Osteocyte (in vitro differentiated cells): Measurements from ENCODE around the gene MEP1A. TPM values are rescaled to one million over a fixed set of nuclear protein-coding genes. Genes with fewer than 3 reads are reported as not detected.
"Not testable (repeated sequence)": the region's sequence is repeated elsewhere in the genome, so short reads cannot be mapped to it uniquely, and the experiment has no call there.

Experiments used
- DNase-seq: peaks from one replicate; pipeline ENCODE4 v3.0.0; 2021; ENCODE audit warnings: mixed read lengths; ENCODE audit not compliant: unreplicated experiment; ENCODE audit errors: extremely low spot score
- H3K27ac Mint-ChIP-seq: one replicate; pipeline ENCODE4 v1.8.0; 2021; ENCODE audit warnings: mild to moderate bottlenecking, mixed read lengths; ENCODE audit not compliant: unreplicated experiment
- H3K27me3 Mint-ChIP-seq: one replicate; pipeline ENCODE4 v1.8.0; 2021; ENCODE audit warnings: mixed read lengths; ENCODE audit not compliant: unreplicated experiment
- H3K36me3 Mint-ChIP-seq: one replicate; pipeline ENCODE4 v1.8.0; 2021; ENCODE audit warnings: mixed read lengths; ENCODE audit not compliant: unreplicated experiment
- H3K4me1 Mint-ChIP-seq: one replicate; pipeline ENCODE4 v1.8.0; 2021; ENCODE audit warnings: mixed read lengths; ENCODE audit not compliant: unreplicated experiment
- H3K4me3 Mint-ChIP-seq: one replicate; pipeline ENCODE4 v1.8.0; 2021; ENCODE audit warnings: mild to moderate bottlenecking, moderate library complexity, mixed read lengths; ENCODE audit not compliant: unreplicated experiment
- H3K9me3 Mint-ChIP-seq: one replicate; pipeline ENCODE4 v1.8.0; 2021; ENCODE audit warnings: mixed read lengths; ENCODE audit not compliant: unreplicated experiment
- long read RNA-seq: library from polyadenylated mRNA; unstranded; transcript quantifications from one replicate; pipeline ENCODE4 v2.0.0, GENCODE V29; 2021
- total RNA-seq: library from RNA; stranded (reverse); gene quantifications from 2 replicates; pipeline ENCODE4 v1.2.1, GENCODE V29; 2021
- TF ChIP-seq, protein P1 (sequence below): fragments of 200-600 bp; sonication (generic); IDR thresholded peaks from 2 replicates; pipeline ENCODE4 v1.5.0; 2021; ENCODE audit warnings: antibody characterized with exemption, mild to moderate bottlenecking, moderate library complexity

Gene MEP1A, protein sequence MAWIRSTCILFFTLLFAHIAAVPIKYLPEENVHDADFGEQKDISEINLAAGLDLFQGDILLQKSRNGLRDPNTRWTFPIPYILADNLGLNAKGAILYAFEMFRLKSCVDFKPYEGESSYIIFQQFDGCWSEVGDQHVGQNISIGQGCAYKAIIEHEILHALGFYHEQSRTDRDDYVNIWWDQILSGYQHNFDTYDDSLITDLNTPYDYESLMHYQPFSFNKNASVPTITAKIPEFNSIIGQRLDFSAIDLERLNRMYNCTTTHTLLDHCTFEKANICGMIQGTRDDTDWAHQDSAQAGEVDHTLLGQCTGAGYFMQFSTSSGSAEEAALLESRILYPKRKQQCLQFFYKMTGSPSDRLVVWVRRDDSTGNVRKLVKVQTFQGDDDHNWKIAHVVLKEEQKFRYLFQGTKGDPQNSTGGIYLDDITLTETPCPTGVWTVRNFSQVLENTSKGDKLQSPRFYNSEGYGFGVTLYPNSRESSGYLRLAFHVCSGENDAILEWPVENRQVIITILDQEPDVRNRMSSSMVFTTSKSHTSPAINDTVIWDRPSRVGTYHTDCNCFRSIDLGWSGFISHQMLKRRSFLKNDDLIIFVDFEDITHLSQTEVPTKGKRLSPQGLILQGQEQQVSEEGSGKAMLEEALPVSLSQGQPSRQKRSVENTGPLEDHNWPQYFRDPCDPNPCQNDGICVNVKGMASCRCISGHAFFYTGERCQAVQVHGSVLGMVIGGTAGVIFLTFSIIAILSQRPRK
- not detected in 2 replicates for total RNA-seq
- long read RNA-seq: 0 reads

DNA sequence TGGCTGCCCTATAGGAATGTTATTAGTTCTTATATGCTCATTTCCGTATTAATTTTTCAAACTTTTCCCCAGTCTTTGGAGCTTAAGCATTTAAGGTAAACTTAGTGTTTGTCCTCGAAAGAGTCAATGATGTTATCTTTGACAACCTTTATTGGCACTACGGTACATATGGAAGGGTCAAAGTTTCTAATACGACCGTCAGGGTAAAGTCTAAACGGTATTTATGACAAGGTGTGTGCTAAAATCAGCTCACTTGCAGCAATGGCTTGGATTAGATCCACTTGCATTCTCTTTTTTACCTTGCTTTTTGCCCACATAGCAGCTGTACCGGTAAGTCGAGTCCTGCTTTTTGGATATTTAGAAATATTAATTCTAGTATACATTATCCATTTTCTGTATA is at the start of gene MEP1A:
Gene MEP1A, plus strand, starts transcription at position 252 of the 400 bp plus-strand sequence. Its CDS starts 10 bp downstream, at position 262.
- Mint-ChIP-seq H3K27ac (no peak within 1 kb of the TSS), H3K4me3 (no peak within 1 kb of the TSS), H3K27me3 (peaks cover 3% of the 10 kb centered on the region), H3K36me3 (no peaks in the 10 kb centered on the region), H3K4me1 (no peaks in the 10 kb centered on the region), H3K9me3 (no peaks in the 10 kb centered on the region)
- TF ChIP-seq, protein P1, sequence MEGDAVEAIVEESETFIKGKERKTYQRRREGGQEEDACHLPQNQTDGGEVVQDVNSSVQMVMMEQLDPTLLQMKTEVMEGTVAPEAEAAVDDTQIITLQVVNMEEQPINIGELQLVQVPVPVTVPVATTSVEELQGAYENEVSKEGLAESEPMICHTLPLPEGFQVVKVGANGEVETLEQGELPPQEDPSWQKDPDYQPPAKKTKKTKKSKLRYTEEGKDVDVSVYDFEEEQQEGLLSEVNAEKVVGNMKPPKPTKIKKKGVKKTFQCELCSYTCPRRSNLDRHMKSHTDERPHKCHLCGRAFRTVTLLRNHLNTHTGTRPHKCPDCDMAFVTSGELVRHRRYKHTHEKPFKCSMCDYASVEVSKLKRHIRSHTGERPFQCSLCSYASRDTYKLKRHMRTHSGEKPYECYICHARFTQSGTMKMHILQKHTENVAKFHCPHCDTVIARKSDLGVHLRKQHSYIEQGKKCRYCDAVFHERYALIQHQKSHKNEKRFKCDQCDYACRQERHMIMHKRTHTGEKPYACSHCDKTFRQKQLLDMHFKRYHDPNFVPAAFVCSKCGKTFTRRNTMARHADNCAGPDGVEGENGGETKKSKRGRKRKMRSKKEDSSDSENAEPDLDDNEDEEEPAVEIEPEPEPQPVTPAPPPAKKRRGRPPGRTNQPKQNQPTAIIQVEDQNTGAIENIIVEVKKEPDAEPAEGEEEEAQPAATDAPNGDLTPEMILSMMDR: no peak
- no peak for DNase-seq

DNA sequence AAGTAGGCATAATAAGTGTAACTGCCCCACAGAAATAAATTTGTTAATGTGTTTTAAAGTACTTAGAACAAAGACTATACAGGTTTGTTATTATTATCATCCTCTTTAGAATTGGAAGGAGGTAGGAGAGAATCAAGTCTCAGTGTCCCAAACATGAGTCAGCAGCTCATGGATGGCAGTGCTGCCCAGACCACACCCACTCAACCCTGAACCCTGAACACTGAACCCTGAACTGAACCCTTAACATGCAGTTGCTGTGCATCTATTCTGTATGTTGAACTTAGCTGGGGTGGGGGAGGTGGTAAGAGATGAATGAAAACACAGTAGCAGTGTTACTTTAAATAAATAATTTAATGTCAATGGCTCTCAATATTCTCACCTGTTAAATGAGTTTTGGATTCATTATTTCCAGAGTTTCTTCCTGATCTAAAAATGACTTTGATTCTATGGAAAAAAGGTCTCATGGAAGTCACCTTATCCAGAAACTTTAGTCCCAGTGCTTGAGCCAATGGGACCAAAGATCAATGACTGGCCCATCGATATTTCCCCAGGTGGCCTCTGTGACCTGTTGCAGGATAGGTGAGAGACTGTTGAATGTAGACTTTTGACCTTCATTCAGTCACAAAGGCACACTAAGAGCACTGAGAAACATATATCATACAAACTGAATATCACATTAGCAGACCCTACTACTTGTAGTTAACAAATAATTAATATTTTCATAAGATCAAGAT is 49.6 kb upstream of the MEP1A start:
- peaks cover 13% of the 10 kb centered on the region for H3K27me3 Mint-ChIP-seq
- no peak overlapping the region for H3K27ac Mint-ChIP-seq
- H3K4me3 Mint-ChIP-seq: no peak overlapping the region
- DNase-seq: no peak
- H3K36me3 Mint-ChIP-seq: no peaks in the 10 kb centered on the region
- TF ChIP-seq, protein P1: no peak
- no peaks in the 10 kb centered on the region for H3K4me1 Mint-ChIP-seq
- no peaks in the 10 kb centered on the region for H3K9me3 Mint-ChIP-seq

DNA sequence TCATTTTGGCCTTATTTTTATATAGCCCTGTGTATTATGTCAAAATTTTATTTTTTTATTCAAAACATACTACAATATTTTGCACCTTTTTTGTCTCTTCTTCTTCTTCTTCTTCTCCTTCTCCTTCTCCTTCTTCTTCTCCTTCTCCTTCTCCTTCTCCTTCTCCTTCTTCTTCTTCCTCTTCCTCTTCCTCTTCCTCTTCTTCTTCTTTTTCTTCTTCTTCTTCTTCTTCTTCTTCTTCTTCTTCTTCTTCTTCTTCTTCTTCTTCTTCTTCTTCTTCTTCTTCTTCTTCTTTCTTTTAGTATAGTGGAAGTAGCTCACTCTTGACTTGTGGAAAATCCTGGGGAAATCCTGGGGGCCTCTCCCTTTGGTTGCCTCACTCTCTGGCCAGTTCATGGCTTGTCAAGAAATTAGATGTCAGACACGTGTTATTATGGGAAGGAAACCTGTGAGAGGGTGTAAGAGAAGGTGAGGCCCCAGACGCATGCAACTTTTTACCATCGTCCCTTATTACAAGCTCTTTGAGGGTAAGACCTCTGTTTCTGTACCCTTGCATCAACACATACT is 48.9 kb upstream of the MEP1A start:
- not testable (repeated sequence) for H3K4me1 Mint-ChIP-seq, DNase-seq, H3K27ac Mint-ChIP-seq, H3K9me3 Mint-ChIP-seq, H3K36me3 Mint-ChIP-seq, H3K4me3 Mint-ChIP-seq
- peaks cover 10% of the 10 kb centered on the region for H3K27me3 Mint-ChIP-seq

DNA sequence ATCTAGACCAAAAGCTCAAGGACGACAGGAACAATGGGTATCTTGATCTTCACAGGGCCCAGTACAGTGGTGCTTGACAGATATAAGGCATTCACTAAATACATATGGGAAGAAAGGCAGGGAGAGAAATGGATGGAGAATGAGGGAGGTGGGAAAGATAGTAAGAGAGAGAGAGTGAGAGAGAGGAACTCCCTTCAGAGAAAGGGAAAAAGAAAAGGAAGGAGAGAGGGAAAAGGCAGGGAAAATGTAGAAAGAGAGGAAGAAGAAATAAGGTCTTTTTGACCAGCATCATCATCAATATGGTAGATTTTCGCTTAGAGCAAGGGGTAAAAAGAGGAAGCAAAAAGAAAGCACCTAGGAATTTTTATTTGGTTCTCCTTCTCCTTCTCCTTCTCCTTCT is 47.2 kb upstream of the MEP1A start:
- TF ChIP-seq, protein P1: no peak
- no peak for DNase-seq
- Mint-ChIP-seq H3K9me3 (no peaks in the 10 kb centered on the region), H3K4me1 (no peaks in the 10 kb centered on the region), H3K36me3 (no peaks in the 10 kb centered on the region), H3K27me3 (peaks cover 10% of the 10 kb centered on the region), H3K27ac (no peak overlapping the region), H3K4me3 (no peak overlapping the region)

DNA sequence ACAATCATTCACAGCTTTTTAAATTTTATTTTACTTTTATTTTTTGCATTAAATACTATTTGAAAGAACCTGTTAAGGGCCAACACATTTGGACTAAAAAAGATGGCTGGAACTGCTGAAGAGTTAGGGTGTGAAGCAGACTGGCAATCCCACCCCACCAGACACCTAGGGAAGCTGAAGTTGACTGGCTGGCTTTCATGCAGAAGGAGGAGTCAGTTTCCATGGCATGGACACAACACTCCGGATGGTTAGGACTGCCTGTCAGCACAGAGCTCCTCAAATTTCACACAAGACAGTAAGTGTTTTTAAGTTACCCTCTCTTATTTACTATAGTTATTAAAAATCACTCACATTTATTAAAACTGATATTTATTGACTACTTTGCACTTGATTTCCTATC is 46.5 kb upstream of the MEP1A start, which contains the start of gene ANKRD66:
Gene ANKRD66, plus strand, starts transcription at position 238 of the 400 bp plus-strand sequence. CDS start 5,016 bp downstream, outside the sequence.
- DNase-seq: no peak
- TF ChIP-seq, protein P1: no peak
- no peaks in the 10 kb centered on the region for H3K36me3 Mint-ChIP-seq
- peaks cover 10% of the 10 kb centered on the region for H3K27me3 Mint-ChIP-seq
- no peak within 1 kb of the TSS for H3K27ac Mint-ChIP-seq
- no peaks in the 10 kb centered on the region for H3K4me1 Mint-ChIP-seq
- H3K4me3 Mint-ChIP-seq: no peak within 1 kb of the TSS
- no peaks in the 10 kb centered on the region for H3K9me3 Mint-ChIP-seq
